Measurements from ENCODE around the gene EIF2D. TPM values are rescaled to one million over a fixed set of nuclear protein-coding genes. Genes with fewer than 3 reads are reported as not detected.

EIF2D gene
- total and polyA plus RNA-seq, 2 of the 4 experiments (the other 2 are of a cell fraction), result 64.3 to 69.4 TPM

DNA sequence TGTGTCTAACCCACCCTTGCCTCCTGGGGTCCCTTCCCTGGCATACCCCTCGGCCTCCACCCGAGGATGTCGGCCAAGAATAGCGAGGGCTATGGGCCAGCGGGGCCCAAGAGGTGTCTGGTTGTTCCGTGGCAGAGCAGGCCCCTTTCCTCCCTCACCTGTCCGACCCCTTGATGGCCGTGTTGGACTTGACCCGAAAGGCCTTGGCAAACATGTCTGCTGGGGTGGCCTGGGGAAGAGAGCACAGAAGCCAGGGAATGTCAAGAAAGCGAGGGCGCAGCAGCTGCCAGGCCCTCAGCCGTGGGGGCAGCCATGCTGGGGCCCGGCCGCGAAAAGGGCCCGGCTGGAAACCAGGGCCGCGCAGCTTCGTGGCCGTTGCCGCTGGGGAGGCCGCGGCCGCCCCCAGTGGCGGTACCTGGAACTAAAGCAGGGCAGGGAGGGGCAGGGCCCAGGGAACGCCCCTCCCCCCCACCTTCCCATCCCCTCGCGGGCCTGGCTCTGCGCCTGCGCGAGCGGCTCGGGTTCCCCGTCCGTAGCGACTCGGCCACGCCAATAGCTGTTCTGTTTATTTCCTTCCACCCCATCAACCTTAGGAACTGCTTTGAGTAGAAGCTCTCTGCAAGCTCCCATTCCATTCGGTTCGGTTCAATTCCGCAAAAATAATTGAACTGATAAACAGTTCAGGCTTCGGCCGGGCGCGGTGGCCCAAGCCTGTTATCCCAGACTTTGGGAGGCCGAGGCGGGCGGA lies at the start of gene EIF2D (continued):
- no peak for TF ChIP-seq USF2 (IDR thresholded peaks at IDR 0.05; ENCODE audit: low read depth, low read length)
- no peak for TF ChIP-seq NFE2L2 (IDR thresholded peaks at IDR 0.05; ENCODE audit: low read depth, low read length)
- peak; percentile 12; the same call in 1 of the 2 replicates for TF ChIP-seq MAFK (IDR thresholded peaks at IDR 0.05; ENCODE audit: low read depth, low read length)
- TF ChIP-seq MXI1 (IDR thresholded peaks at IDR 0.05; ENCODE audit: borderline replicate concordance, low read depth, low read length), result peak; percentile 91
